ENCODE results near the gene FADS3.

DNA sequence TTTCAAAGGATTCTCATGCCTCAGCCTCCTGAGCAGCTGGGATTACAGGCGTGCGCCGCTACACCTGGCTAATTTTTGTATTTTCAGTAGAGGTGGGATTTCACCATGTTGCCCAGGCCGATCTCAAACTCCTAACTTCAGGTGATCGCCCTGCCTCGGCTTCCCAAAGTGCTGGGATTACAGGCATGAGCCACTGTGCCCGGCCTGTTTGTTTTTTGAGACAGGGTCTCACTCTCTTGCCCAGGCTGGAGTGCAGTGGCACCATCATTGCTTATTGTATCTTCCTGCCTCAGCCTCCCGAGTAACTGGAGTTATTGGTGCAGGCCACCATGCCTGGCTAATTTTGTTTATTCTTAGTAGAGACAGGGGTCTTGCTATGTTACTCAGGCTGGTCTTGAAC is 55.2 kb downstream of the FADS3 start:
- TF ChIP-seq POLR2AphosphoS5 (IDR thresholded peaks at IDR 0.05) (no peak), EP300 (IDR thresholded peaks at IDR 0.05; ENCODE audit: low read depth) (no peak)
- TF ChIP-seq, protein P1, sequence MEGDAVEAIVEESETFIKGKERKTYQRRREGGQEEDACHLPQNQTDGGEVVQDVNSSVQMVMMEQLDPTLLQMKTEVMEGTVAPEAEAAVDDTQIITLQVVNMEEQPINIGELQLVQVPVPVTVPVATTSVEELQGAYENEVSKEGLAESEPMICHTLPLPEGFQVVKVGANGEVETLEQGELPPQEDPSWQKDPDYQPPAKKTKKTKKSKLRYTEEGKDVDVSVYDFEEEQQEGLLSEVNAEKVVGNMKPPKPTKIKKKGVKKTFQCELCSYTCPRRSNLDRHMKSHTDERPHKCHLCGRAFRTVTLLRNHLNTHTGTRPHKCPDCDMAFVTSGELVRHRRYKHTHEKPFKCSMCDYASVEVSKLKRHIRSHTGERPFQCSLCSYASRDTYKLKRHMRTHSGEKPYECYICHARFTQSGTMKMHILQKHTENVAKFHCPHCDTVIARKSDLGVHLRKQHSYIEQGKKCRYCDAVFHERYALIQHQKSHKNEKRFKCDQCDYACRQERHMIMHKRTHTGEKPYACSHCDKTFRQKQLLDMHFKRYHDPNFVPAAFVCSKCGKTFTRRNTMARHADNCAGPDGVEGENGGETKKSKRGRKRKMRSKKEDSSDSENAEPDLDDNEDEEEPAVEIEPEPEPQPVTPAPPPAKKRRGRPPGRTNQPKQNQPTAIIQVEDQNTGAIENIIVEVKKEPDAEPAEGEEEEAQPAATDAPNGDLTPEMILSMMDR (IDR thresholded peaks at IDR 0.05): no peak
